ENCODE results near the gene STRN.
"Not testable (repeated sequence)": the region's sequence is repeated elsewhere in the genome, so short reads cannot be mapped to it uniquely, and the experiment has no call there.

DNA sequence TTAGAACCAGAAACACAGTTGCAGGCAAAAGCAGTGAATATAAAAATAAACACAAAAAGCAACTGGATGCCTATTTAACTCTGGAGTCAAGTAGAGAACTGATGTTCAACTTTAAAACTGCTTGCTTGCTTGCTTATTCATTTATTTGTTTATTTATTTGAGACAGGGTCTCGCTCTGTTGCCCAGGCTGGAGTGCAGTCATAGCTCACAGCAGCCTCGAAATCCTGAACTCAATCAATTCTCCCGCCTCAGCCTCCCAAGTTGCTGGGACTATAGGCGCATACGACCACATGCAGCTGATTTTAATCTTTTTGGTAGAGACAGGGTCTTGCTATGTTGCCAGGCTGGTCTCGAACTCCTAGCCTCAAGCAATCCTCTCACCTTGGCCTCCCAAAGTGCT is 34.6 kb downstream of the STRN start:
- TF ChIP-seq EZH2 (IDR thresholded peaks at IDR 0.05; ENCODE audit: insufficient read depth, poor library complexity, severe bottlenecking); EZH2phosphoT487 (IDR thresholded peaks at IDR 0.05; ENCODE audit: insufficient read depth, low read depth): not testable (repeated sequence)
